IMR-90 (cell line): ENCODE results near the gene TVP23A.

Source experiments
- CEBPB ChIP-seq: IDR thresholded peaks from 2 replicates; pipeline ENCODE4 v1.6.1; 2012; ENCODE audit warnings: low read depth, low read length, improper control_type of control experiment
- MAFK ChIP-seq: IDR thresholded peaks from 2 replicates; pipeline ENCODE4 v1.6.1; 2012; ENCODE audit warnings: low read depth, low read length, improper control_type of control experiment
- MXI1 ChIP-seq: IDR thresholded peaks from 2 replicates; pipeline ENCODE4 v1.6.1; 2012; ENCODE audit warnings: low read depth, mild to moderate bottlenecking, low read length, moderate library complexity, borderline replicate concordance
- POLR2A ChIP-seq: IDR thresholded peaks from 2 replicates; pipeline ENCODE4 v1.6.1; 2012; ENCODE audit warnings: mild to moderate bottlenecking, low read depth, low read length
- TF ChIP-seq, protein P1 (sequence below): conservative IDR thresholded peaks from 2 replicates; pipeline ENCODE4 v1.5.1; 2012; ENCODE audit warnings: mild to moderate bottlenecking, low read depth, low read length, improper control_type of control experiment
- TF ChIP-seq, protein P2 (sequence below): fragments of 150-350 bp; IDR thresholded peaks from 2 replicates; pipeline ENCODE4 v1.6.1; 2016; ENCODE audit warnings: low read depth, mild to moderate bottlenecking, low read length, moderate library complexity, borderline replicate concordance

DNA sequence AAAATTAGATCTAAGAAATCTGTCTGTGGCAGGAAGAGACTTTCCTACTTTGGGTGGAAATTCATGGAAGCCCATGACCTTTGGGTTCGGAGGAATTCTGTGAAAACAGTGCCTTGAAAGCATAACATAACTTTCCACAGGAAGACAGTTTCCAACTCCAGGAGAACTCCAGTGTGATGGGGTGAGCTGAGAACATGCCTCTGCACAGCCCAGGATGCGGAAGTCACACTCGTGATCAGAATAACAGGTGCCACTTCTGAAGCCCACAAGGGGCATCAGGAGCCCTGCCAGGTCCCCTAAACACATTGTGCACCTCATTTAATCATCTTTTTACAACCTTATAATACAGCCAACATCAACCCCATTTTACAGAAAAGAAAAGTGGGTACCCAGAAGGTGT, 9.7 kb downstream of the TVP23A start:
- TF ChIP-seq, protein P1, sequence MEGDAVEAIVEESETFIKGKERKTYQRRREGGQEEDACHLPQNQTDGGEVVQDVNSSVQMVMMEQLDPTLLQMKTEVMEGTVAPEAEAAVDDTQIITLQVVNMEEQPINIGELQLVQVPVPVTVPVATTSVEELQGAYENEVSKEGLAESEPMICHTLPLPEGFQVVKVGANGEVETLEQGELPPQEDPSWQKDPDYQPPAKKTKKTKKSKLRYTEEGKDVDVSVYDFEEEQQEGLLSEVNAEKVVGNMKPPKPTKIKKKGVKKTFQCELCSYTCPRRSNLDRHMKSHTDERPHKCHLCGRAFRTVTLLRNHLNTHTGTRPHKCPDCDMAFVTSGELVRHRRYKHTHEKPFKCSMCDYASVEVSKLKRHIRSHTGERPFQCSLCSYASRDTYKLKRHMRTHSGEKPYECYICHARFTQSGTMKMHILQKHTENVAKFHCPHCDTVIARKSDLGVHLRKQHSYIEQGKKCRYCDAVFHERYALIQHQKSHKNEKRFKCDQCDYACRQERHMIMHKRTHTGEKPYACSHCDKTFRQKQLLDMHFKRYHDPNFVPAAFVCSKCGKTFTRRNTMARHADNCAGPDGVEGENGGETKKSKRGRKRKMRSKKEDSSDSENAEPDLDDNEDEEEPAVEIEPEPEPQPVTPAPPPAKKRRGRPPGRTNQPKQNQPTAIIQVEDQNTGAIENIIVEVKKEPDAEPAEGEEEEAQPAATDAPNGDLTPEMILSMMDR = no peak
- TF ChIP-seq MXI1 = no peak
- no peak for TF ChIP-seq POLR2A
- no peak for TF ChIP-seq CEBPB
- TF ChIP-seq, protein P2, sequence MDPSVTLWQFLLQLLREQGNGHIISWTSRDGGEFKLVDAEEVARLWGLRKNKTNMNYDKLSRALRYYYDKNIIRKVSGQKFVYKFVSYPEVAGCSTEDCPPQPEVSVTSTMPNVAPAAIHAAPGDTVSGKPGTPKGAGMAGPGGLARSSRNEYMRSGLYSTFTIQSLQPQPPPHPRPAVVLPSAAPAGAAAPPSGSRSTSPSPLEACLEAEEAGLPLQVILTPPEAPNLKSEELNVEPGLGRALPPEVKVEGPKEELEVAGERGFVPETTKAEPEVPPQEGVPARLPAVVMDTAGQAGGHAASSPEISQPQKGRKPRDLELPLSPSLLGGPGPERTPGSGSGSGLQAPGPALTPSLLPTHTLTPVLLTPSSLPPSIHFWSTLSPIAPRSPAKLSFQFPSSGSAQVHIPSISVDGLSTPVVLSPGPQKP = no peak
- TF ChIP-seq MAFK = no peak
